SK-N-MC (cell line): Measurements from ENCODE around the gene IQSEC1.

Experiments
- DNase-seq: peaks from one replicate; pipeline ENCODE4 v3.0.0-alpha.2; 2011; ENCODE audit warnings: low read depth, low spot score
- H3K27ac ChIP-seq: fragments of 200-600 bp; sonication (generic); 2 replicates; pipeline ENCODE4 v1.5.1; 2016; ENCODE audit warnings: mixed run types
- H3K36me3 ChIP-seq: fragments of 200-600 bp; sonication (generic); 2 replicates; pipeline ENCODE4 v1.6.1; 2017; ENCODE audit warnings: antibody characterized with exemption, low read length, mixed read lengths; ENCODE audit not compliant: insufficient read depth
- H3K4me3 ChIP-seq: fragments of 200-600 bp; sonication (generic); 2 replicates; pipeline ENCODE4 v1.5.1; 2016
- H3K9ac ChIP-seq: fragments of 200-600 bp; sonication (generic); 2 replicates; pipeline ENCODE4 v1.8.0; 2017; ENCODE audit warnings: mixed run types, mixed read lengths; ENCODE audit not compliant: insufficient read length
- H3K9me3 ChIP-seq: fragments of 200-600 bp; sonication (generic); 2 replicates; pipeline ENCODE4 v1.6.1; 2017; ENCODE audit warnings: low read depth, mild to moderate bottlenecking, antibody characterized with exemption, low read length, moderate library complexity, mixed read lengths
- EZH2 ChIP-seq: fragments of 200-600 bp; sonication (generic); IDR thresholded peaks from one replicate; pipeline ENCODE4 v1.6.1; 2017; ENCODE audit warnings: antibody characterized with exemption
- FOXP2 ChIP-seq: optimal IDR thresholded peaks from 2 replicates; pipeline ENCODE3; 2011; ENCODE audit warnings: mild to moderate bottlenecking, moderate library complexity; ENCODE audit not compliant: insufficient read depth; ENCODE audit errors: extremely low read length, control extremely low read depth
- POLR2AphosphoS5 ChIP-seq: IDR thresholded peaks from 2 replicates; pipeline ENCODE4 v1.6.1; 2012; ENCODE audit warnings: mild to moderate bottlenecking, low read depth, low read length, borderline replicate concordance

IQSEC1 gene

DNA sequence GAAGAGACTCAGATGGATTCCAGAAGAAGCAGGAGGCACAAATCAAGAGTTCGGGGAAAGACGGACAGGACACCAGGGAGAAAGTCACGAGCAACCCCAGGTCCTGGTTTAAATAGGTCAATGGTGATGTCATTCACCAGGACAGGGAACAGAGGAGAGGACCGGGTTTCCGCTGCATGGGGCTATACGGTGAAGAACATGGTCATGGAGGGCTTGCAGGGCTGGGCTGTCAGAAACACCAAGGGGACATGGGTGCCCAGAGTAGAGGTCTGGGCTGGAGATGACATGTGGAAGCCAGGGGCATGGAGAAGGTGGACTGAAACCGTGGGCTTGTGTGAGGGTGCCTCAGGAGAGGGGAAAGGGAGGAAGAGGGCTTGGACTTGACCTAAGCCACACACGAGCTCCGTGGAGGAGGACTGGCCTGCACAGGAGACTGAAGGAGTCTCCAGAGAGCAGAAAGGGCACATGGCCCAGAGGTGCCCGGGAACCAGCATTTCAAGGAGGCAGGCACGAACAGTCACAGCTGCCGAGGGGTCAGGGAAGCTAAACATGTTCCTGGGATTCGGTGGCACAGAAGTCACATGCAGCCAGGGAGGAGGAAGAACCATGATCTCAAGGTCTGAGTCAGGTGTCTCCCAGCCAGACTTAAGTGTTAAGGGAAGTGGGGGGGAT, 177.7 kb downstream of the IQSEC1 start:
- TF ChIP-seq FOXP2 (no peak), POLR2AphosphoS5 (no peak), EZH2 (no peak)
- no peaks in the 10 kb centered on the region for H3K36me3 ChIP-seq
- no peak overlapping the region for H3K9ac ChIP-seq
- H3K4me3 ChIP-seq: no peak overlapping the region
- DNase-seq: no peak
- no peak overlapping the region for H3K27ac ChIP-seq
- H3K9me3 ChIP-seq: no peaks in the 10 kb centered on the region

DNA sequence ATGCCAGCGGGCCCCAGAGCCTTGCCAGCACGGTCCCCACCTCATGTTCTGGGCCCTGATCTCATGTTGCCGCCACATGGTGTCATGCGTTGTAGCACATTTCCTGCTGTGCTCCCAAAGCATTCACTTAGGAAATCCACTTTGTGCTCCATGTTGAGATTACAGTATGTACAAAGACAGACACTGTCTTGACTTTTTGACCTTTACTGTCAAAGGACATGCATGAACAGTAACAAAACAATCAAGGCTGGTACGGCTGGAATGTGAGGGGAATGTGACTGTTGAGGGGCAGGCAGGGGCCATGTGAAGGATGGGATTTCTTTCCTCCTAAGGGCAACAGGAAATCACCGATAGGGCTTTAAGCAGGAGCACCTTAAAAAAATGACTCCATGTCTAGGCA, 178.6 kb downstream of the IQSEC1 start:
- no peak overlapping the region for H3K4me3 ChIP-seq
- H3K9ac ChIP-seq: no peak overlapping the region
- H3K27ac ChIP-seq: no peak overlapping the region
- H3K9me3 ChIP-seq: no peaks in the 10 kb centered on the region
- DNase-seq: no peak
- H3K36me3 ChIP-seq: no peaks in the 10 kb centered on the region
- TF ChIP-seq POLR2AphosphoS5 (no peak), EZH2 (no peak), FOXP2 (no peak)

DNA sequence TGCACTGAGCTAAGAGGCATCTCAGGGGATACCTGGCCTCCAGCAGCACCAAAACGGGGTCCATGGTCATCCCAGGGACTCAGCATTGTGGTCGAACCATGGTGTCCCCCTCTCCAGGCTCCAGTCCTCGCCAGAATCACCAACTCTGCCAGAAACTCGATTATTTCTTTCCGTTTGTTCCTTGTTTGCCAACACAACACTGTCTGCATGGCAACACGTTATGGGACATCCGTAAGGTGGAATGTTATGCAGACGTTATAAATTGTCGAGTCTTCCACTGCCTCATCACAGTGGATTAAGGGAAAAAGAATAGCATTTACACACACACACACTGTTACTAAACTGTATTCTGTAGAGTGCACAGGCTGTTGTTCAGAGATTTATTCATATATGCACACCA, 179.4 kb downstream of the IQSEC1 start:
- Histone ChIP-seq H3K9me3 (no peaks in the 10 kb centered on the region), H3K9ac (no peak overlapping the region), H3K36me3 (no peaks in the 10 kb centered on the region), H3K27ac (no peak overlapping the region), H3K4me3 (no peak overlapping the region)
- DNase-seq: no peak
- no peak for TF ChIP-seq POLR2AphosphoS5
- no peak for TF ChIP-seq EZH2
- no peak for TF ChIP-seq FOXP2

GRCh38 chr3:12893247-12893646, 180.0 kb downstream of the IQSEC1 start:
- Histone ChIP-seq H3K9ac (no peak overlapping the region), H3K9me3 (no peaks in the 10 kb centered on the region), H3K27ac (no peak overlapping the region), H3K36me3 (no peaks in the 10 kb centered on the region), H3K4me3 (no peak overlapping the region)
- TF ChIP-seq FOXP2 (no peak), POLR2AphosphoS5 (no peak), EZH2 (no peak)
- DNase-seq: no peak

DNA sequence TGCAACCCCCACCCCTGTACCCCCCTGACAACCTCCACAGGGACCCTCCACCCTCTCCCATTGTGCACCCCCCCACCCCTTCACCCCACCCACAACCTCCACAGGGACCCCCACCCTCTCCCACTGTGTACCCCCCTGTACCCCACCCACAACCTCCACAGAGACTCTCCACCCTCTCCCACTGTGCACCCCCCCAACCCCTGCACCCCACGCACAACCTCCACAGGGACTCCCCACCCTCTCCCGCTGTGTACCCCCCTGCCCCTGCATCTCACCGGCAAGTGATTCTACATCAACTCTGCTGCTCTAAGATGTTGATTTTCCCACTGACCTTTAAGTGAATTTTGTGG, 180.4 kb downstream of the IQSEC1 start:
- Histone ChIP-seq H3K9me3 (no peaks in the 10 kb centered on the region), H3K27ac (no peak overlapping the region), H3K9ac (no peak overlapping the region), H3K4me3 (no peak overlapping the region), H3K36me3 (no peaks in the 10 kb centered on the region)
- no peak for DNase-seq
- TF ChIP-seq EZH2: no peak
- no peak for TF ChIP-seq POLR2AphosphoS5
- no peak for TF ChIP-seq FOXP2

- Histone ChIP-seq H3K9ac (no peak overlapping the region), H3K27ac (no peak overlapping the region), H3K9me3 (no peaks in the 10 kb centered on the region), H3K36me3 (no peaks in the 10 kb centered on the region), H3K4me3 (no peak overlapping the region)
- TF ChIP-seq POLR2AphosphoS5 (no peak), EZH2 (no peak), FOXP2 (no peak)
- DNase-seq: peak; percentile 3
Observed at GRCh38 chr3:12891985-12892839, 181.0 kb downstream of the IQSEC1 start.

DNA sequence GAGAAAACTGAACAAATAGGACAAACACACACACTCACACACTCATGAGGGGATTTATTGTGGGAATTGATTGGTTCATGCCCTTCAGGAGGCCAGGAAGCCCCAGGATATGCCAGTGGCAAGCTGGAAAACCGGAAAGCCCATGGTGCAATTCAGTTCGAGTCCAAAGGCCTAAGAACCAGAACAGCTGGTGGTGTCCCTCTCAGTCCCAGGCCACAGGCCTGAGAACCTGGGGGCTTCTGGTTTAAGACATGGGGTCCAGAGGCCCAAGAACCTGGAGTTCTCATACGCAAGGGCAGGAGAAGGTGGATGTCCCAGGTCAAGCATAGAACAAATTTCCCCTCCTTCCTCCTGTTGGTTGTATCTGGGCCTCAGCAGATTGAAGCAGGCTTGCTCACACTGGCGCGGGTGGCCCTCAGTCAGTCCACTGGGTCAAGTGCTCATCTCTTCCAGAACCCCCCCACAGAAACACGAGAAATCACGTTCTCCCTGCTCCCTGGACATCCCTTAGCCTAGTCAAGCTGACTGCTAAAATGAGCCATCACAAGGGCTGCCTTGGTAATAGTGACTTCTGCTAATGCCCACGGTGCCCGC, 181.7 kb downstream of the IQSEC1 start:
- H3K9ac ChIP-seq: no peak overlapping the region
- no peak overlapping the region for H3K27ac ChIP-seq
- H3K9me3 ChIP-seq: no peaks in the 10 kb centered on the region
- H3K36me3 ChIP-seq: no peaks in the 10 kb centered on the region
- no peak overlapping the region for H3K4me3 ChIP-seq
- TF ChIP-seq EZH2: no peak
- no peak for TF ChIP-seq POLR2AphosphoS5
- TF ChIP-seq FOXP2: no peak
- no peak for DNase-seq

DNA sequence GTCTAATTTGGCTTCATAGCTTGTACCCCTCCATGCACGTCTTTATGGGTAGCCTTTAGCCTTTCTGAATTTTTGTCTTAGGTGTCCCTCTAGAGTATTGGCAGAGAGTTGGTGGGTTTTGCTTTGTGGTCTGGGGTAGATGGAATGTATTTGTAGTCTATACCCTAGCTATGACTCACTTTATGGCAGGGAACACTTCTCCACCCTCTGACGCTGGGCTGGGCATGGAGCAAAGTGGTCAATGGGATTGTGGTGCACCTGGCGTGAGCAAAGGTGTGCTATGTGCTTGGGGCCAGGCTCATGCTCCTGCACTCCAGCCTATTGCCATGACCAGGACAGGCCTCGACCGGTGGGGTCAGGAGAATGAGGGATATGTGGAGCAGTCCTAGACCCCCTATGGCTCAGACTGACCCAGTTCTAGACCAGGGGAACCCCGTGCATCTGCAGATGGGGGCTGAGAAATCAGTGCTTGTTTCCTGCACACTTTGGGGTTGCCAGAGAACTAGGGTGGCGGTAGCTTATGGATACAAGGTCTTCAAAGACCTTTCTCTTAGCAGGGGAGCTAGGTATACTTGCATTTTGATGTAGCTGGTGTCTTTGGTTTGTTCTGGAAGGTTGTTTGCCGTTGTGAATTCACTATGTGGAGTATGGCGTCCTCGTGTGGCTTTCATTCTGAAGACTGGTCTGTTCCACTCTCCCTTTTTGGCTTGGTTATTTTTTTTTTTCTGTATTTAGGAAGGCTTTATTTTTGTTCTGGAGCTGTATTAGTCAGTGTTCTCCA, 182.4 kb downstream of the IQSEC1 start:
- no peak overlapping the region for H3K9ac ChIP-seq
- H3K9me3 ChIP-seq: no peaks in the 10 kb centered on the region
- no peak for TF ChIP-seq FOXP2
- no peak for TF ChIP-seq POLR2AphosphoS5
- no peak for TF ChIP-seq EZH2
- no peak for DNase-seq
- no peaks in the 10 kb centered on the region for H3K36me3 ChIP-seq
- H3K27ac ChIP-seq: no peak overlapping the region
- H3K4me3 ChIP-seq: no peak overlapping the region
